ENCODE results near the gene GOLGA8Q.
"Not testable (repeated sequence)": the region's sequence is repeated elsewhere in the genome, so short reads cannot be mapped to it uniquely, and the experiment has no call there.

The GOLGA8Q gene

GRCh38 chr15:30573012-30573491 is 21.2 kb downstream of the GOLGA8Q start:
- H3K18ac ChIP-seq (ENCODE audit: low read length); H3K4me1 ChIP-seq (ENCODE audit: control insufficient read depth in 2 of 2, insufficient read depth in 1 of 2, low read depth in 1 of 2, low read length in 2 of 2); H3K9me3 ChIP-seq (replicated peaks in 1 of 2; ENCODE audit: control insufficient read depth in 2 of 2, insufficient read depth in 1 of 2, low read depth in 1 of 2, low read length in 2 of 2); H3K23ac ChIP-seq (ENCODE audit: low read depth, low read length, poor library complexity); H3K27ac ChIP-seq (replicated peaks; ENCODE audit: low read length); H3K9ac ChIP-seq (ENCODE audit: low read depth, low read length, poor library complexity); H2AK5ac ChIP-seq (ENCODE audit: low read depth, low read length); H2BK120ac ChIP-seq (ENCODE audit: low read depth, low read length); H4K91ac ChIP-seq (ENCODE audit: low read depth, low read length, poor library complexity); DNase-seq (ENCODE audit: low spot score); H3K27me3 ChIP-seq (ENCODE audit: control insufficient read depth in 3 of 3, insufficient read depth in 3 of 3, low read depth in 1 of 3, low read length in 3 of 3); H2BK12ac ChIP-seq (ENCODE audit: low read length); H2BK5ac ChIP-seq (ENCODE audit: low read length); H3K4ac ChIP-seq (ENCODE audit: low read length); H2BK15ac ChIP-seq (ENCODE audit: low read length); H4K8ac ChIP-seq (ENCODE audit: low read depth, low read length); H3K4me2 ChIP-seq (ENCODE audit: insufficient read depth, low read length, poor library complexity, severe bottlenecking); H3K14ac ChIP-seq (ENCODE audit: low read length); H3K79me1 ChIP-seq (ENCODE audit: low read depth, low read length); H3K36me3 ChIP-seq (replicated peaks in 1 of 2; ENCODE audit: control insufficient read depth in 2 of 2, insufficient read depth in 2 of 2, low read length in 2 of 2): not testable (repeated sequence)
- no CpG with 5 or more reads among the region's 38 CpGs for WGBS, 2 donors (ENCODE audit: extremely low coverage in 2 of 2, insufficient read length in 2 of 2, insufficient replicate concordance in 1 of 2)
- Histone ChIP-seq H2AFZ (ENCODE audit: low read length) (peak overlapping the region; percentile 66), H3K4me3 (ENCODE audit: low read length in 2 of 2) (peak overlapping the region in 1 of 2 donors; percentile 31)

- not testable (repeated sequence) for H3K9me3 ChIP-seq (replicated peaks in 1 of 2; ENCODE audit: control insufficient read depth in 2 of 2, insufficient read depth in 1 of 2, low read depth in 1 of 2, low read length in 2 of 2); H2BK15ac ChIP-seq (ENCODE audit: low read length)
- WGBS, 2 donors (ENCODE audit: extremely low coverage in 2 of 2, insufficient read length in 2 of 2, insufficient replicate concordance in 1 of 2), result no CpG with 5 or more reads among the region's 6 CpGs
These were observed 27.6 kb downstream of the GOLGA8Q start for GRCh38 chr15:30579394-30579970.

GRCh38 chr15:30580716-30581115 is 28.9 kb downstream of the GOLGA8Q start:
- not testable (repeated sequence) for H2BK120ac ChIP-seq (ENCODE audit: low read depth, low read length); H2BK5ac ChIP-seq (ENCODE audit: low read length); H3K36me3 ChIP-seq (replicated peaks in 1 of 2; ENCODE audit: control insufficient read depth in 2 of 2, insufficient read depth in 2 of 2, low read length in 2 of 2); H3K79me1 ChIP-seq (ENCODE audit: low read depth, low read length); H4K91ac ChIP-seq (ENCODE audit: low read depth, low read length, poor library complexity); H3K27me3 ChIP-seq (ENCODE audit: control insufficient read depth in 3 of 3, insufficient read depth in 3 of 3, low read depth in 1 of 3, low read length in 3 of 3); H3K14ac ChIP-seq (ENCODE audit: low read length); H3K9me3 ChIP-seq (replicated peaks in 1 of 2; ENCODE audit: control insufficient read depth in 2 of 2, insufficient read depth in 1 of 2, low read depth in 1 of 2, low read length in 2 of 2); H2BK12ac ChIP-seq (ENCODE audit: low read length); H3K27ac ChIP-seq (replicated peaks; ENCODE audit: low read length); H4K8ac ChIP-seq (ENCODE audit: low read depth, low read length); H3K4me2 ChIP-seq (ENCODE audit: insufficient read depth, low read length, poor library complexity, severe bottlenecking); H3K4me1 ChIP-seq (ENCODE audit: control insufficient read depth in 2 of 2, insufficient read depth in 1 of 2, low read depth in 1 of 2, low read length in 2 of 2); H3K23ac ChIP-seq (ENCODE audit: low read depth, low read length, poor library complexity); H3K4ac ChIP-seq (ENCODE audit: low read length); H2AK5ac ChIP-seq (ENCODE audit: low read depth, low read length); H3K18ac ChIP-seq (ENCODE audit: low read length); H2BK15ac ChIP-seq (ENCODE audit: low read length); H2AFZ ChIP-seq (ENCODE audit: low read length); H3K9ac ChIP-seq (ENCODE audit: low read depth, low read length, poor library complexity); DNase-seq (ENCODE audit: low spot score); H3K4me3 ChIP-seq (ENCODE audit: low read length in 2 of 2)
- WGBS, 2 donors (ENCODE audit: extremely low coverage in 2 of 2, insufficient read length in 2 of 2, insufficient replicate concordance in 1 of 2), result no CpG with 5 or more reads among the region's 4 CpGs

More at GRCh38 chr15:30579394-30579970, 27.6 kb downstream of the GOLGA8Q start:
- not testable (repeated sequence) for DNase-seq (ENCODE audit: low spot score); H2AK5ac ChIP-seq (ENCODE audit: low read depth, low read length); H4K91ac ChIP-seq (ENCODE audit: low read depth, low read length, poor library complexity); H3K79me1 ChIP-seq (ENCODE audit: low read depth, low read length); H2BK12ac ChIP-seq (ENCODE audit: low read length); H3K4me3 ChIP-seq (ENCODE audit: low read length in 2 of 2); H4K8ac ChIP-seq (ENCODE audit: low read depth, low read length); H3K23ac ChIP-seq (ENCODE audit: low read depth, low read length, poor library complexity); H3K4ac ChIP-seq (ENCODE audit: low read length); H3K18ac ChIP-seq (ENCODE audit: low read length); H3K27ac ChIP-seq (replicated peaks; ENCODE audit: low read length); H3K4me1 ChIP-seq (ENCODE audit: control insufficient read depth in 2 of 2, insufficient read depth in 1 of 2, low read depth in 1 of 2, low read length in 2 of 2); H3K4me2 ChIP-seq (ENCODE audit: insufficient read depth, low read length, poor library complexity, severe bottlenecking); H2BK120ac ChIP-seq (ENCODE audit: low read depth, low read length); H3K9ac ChIP-seq (ENCODE audit: low read depth, low read length, poor library complexity); H3K27me3 ChIP-seq (ENCODE audit: control insufficient read depth in 3 of 3, insufficient read depth in 3 of 3, low read depth in 1 of 3, low read length in 3 of 3); H2AFZ ChIP-seq (ENCODE audit: low read length); H3K14ac ChIP-seq (ENCODE audit: low read length); H2BK5ac ChIP-seq (ENCODE audit: low read length); H3K36me3 ChIP-seq (replicated peaks in 1 of 2; ENCODE audit: control insufficient read depth in 2 of 2, insufficient read depth in 2 of 2, low read length in 2 of 2)

GRCh38 chr15:30598953-30599352 is 47.1 kb downstream of the GOLGA8Q start:
- H2BK12ac ChIP-seq (ENCODE audit: low read length), result not testable (repeated sequence)

More at GRCh38 chr15:30598953-30599352, 47.1 kb downstream of the GOLGA8Q start:
- not testable (repeated sequence) for H3K23ac ChIP-seq (ENCODE audit: low read depth, low read length, poor library complexity); H2AFZ ChIP-seq (ENCODE audit: low read length); H3K4ac ChIP-seq (ENCODE audit: low read length); H4K91ac ChIP-seq (ENCODE audit: low read depth, low read length, poor library complexity); H3K27ac ChIP-seq (replicated peaks; ENCODE audit: low read length); H3K4me2 ChIP-seq (ENCODE audit: insufficient read depth, low read length, poor library complexity, severe bottlenecking); H3K4me3 ChIP-seq (ENCODE audit: low read length in 2 of 2); DNase-seq (ENCODE audit: low spot score); H3K18ac ChIP-seq (ENCODE audit: low read length); H3K9ac ChIP-seq (ENCODE audit: low read depth, low read length, poor library complexity); H2BK120ac ChIP-seq (ENCODE audit: low read depth, low read length); H3K4me1 ChIP-seq (ENCODE audit: control insufficient read depth in 2 of 2, insufficient read depth in 1 of 2, low read depth in 1 of 2, low read length in 2 of 2); H3K79me1 ChIP-seq (ENCODE audit: low read depth, low read length); H3K9me3 ChIP-seq (replicated peaks in 1 of 2; ENCODE audit: control insufficient read depth in 2 of 2, insufficient read depth in 1 of 2, low read depth in 1 of 2, low read length in 2 of 2); H2AK5ac ChIP-seq (ENCODE audit: low read depth, low read length); H3K14ac ChIP-seq (ENCODE audit: low read length); H3K36me3 ChIP-seq (replicated peaks in 1 of 2; ENCODE audit: control insufficient read depth in 2 of 2, insufficient read depth in 2 of 2, low read length in 2 of 2); H4K8ac ChIP-seq (ENCODE audit: low read depth, low read length); H3K27me3 ChIP-seq (ENCODE audit: control insufficient read depth in 3 of 3, insufficient read depth in 3 of 3, low read depth in 1 of 3, low read length in 3 of 3); H2BK5ac ChIP-seq (ENCODE audit: low read length); H2BK15ac ChIP-seq (ENCODE audit: low read length)
- no CpG with 5 or more reads among the region's 2 CpGs for WGBS, 2 donors (ENCODE audit: extremely low coverage in 2 of 2, insufficient read length in 2 of 2, insufficient replicate concordance in 1 of 2)
